ENCODE results near the gene SEC24D. TPM values are rescaled to one million over a fixed set of nuclear protein-coding genes. Genes with fewer than 3 reads are reported as not detected.
A peak's percentile ranks its signal among the peaks of the same experiment; 100 is the strongest.

SEC24D gene
- polyA plus RNA-seq, 4 donors: 28.1 to 57.9 (median 46.5) TPM

DNA sequence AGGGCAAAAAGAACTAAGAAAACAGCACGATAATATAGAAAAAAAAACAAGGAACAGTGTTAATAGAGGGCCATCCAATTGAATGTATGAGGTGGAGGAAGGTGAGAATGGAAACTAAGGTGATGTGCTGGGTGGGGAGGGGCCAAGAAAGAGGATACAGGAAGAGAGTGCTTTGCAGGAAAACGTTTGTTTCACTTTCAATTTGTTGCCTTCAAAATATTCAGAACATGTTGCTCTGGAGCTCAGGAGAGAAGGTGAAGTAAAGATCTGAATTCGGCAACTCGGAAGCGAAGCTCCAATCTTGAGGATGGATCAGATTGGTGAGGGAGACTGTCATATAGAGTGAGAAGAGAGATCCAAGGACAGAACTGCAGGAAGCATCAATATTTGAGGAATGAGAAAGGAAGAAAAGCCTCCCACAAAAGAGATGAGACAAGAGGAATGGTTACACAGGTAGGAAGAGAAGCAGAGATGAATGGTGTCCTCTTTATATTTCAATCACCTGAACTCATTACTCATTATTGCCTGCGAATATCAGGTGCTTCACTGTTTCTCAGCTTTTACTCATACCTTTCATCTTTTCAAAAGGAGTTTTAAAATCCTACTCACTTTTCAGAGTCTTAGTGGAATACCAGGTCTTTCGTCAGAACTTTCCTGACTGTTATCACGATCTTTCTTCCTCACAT, 14.7 kb upstream of the SEC24D start:
- peak overlapping the region in 2 of 3 donors; percentile 48 to 67 for H3K4me3 ChIP-seq (ENCODE audit: low read depth in 1 of 3, low read length in 3 of 3)
- H3K27me3 ChIP-seq (ENCODE audit: control insufficient read depth in 3 of 3, insufficient read depth in 3 of 3, low read length in 3 of 3): no peaks in the 10 kb centered on the region
- WGBS, 3 donors: 5 to 30% (median 17%) methylated on average over 8 of the region's 8 CpGs
- peak overlapping the region; percentile 49 to 76 (median 73) for H3K27ac ChIP-seq (ENCODE audit: low read depth in 1 of 3, low read length in 2 of 3)
- no peaks in the 10 kb centered on the region for H3K4me1 ChIP-seq (ENCODE audit: control insufficient read depth in 3 of 3, insufficient read depth in 2 of 3, low read depth in 1 of 3, low read length in 2 of 3)
- no peaks in the 10 kb centered on the region for H3K9me3 ChIP-seq (ENCODE audit: control insufficient read depth in 2 of 2, insufficient read depth in 1 of 2, low read depth in 1 of 2, low read length in 1 of 2)
- FAIRE-seq (no peak), DNase-seq (peak; percentile 60 to 80)
- H3K36me3 ChIP-seq (ENCODE audit: control insufficient read depth in 3 of 3, insufficient read depth in 2 of 3, low read depth in 1 of 3, low read length in 3 of 3): no peaks in the 10 kb centered on the region

DNA sequence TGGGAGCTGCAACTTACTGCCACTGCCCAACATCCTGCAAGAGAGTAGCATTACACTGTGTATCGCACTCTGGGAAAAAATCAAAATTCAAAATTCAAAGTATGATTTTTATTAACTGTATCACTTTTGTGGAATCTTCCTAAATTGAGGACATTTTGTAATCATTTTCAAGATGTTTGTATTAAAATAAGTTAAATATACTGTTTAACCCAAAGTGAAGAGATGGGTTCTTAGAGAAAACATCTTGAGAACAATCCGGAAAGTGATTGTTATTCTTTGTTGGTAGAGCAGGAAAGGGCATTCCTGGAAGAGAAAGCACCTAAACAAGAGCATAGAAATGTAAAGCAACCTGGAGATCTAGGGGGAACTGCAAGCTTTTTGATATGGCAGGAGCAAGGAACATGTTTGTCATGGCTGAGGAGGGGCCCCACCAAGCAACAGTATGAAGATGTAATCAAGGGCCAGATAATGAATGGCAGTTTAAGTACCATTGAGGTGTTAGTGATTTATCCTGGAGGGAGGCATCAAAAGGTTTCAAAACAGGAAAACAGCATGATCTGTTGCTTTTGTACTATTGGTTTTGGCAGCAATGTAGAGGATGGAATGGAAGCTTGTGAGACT, 14.1 kb upstream of the SEC24D start:
- FAIRE-seq: no peak
- 96 to 99% (median 98%) methylated on average over 2 of the region's 2 CpGs for WGBS, 3 donors
- no peaks in the 10 kb centered on the region for H3K36me3 ChIP-seq (ENCODE audit: control insufficient read depth in 3 of 3, insufficient read depth in 2 of 3, low read depth in 1 of 3, low read length in 3 of 3)
- H3K4me1 ChIP-seq (ENCODE audit: control insufficient read depth in 3 of 3, insufficient read depth in 2 of 3, low read depth in 1 of 3, low read length in 2 of 3): no peaks in the 10 kb centered on the region
- H3K9me3 ChIP-seq (ENCODE audit: control insufficient read depth in 2 of 2, insufficient read depth in 1 of 2, low read depth in 1 of 2, low read length in 1 of 2): no peaks in the 10 kb centered on the region
- no peaks in the 10 kb centered on the region for H3K27me3 ChIP-seq (ENCODE audit: control insufficient read depth in 3 of 3, insufficient read depth in 3 of 3, low read length in 3 of 3)
- peak overlapping the region in 1 of 3 donors; percentile 67 for H3K4me3 ChIP-seq (ENCODE audit: low read depth in 1 of 3, low read length in 3 of 3)
- no peak overlapping the region for H3K27ac ChIP-seq (ENCODE audit: low read depth in 1 of 3, low read length in 2 of 3)
- no peak for DNase-seq

DNA sequence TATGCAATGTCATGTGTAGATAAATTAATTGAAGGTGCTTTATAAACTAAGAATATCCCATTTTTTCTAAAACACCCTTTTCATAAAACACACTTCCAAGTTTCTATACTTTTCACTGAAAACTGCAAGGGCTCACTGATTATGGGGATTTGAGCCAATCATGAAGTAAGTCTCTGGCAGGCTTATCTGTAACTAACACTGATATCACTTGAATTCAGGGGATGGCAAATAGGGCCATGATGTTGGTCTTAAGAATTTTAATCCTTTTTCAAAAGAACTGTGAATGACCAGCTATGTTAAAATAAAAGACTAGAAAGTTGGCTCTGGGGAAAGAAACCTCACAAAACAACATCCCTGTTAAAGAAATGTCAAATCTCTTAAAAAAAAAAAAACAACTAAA, 13.0 kb upstream of the SEC24D start:
- no peaks in the 10 kb centered on the region for H3K4me1 ChIP-seq (ENCODE audit: control insufficient read depth in 3 of 3, insufficient read depth in 2 of 3, low read depth in 1 of 3, low read length in 2 of 3)
- no peak for DNase-seq

DNA sequence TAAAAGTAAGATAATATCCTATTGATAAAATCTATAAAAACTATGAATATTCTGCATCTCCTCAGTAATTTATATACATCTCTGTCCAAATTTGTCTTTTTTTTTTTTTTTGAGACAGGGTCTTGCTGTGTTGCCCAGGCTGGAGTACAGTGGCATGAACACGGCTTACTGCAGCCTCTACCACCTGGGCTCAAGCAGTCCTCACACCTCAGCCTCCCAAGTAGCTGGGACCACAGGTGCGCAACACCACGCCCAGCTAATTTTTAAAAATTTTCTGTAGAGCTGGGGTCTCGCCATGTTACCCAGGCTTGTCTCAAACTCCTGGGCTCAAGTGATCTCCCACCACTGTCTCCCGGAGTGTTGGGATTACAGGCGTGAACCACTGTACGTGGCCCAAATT, 12.3 kb upstream of the SEC24D start:
- Histone ChIP-seq H3K27ac (ENCODE audit: low read depth in 1 of 3, low read length in 2 of 3) (no peak overlapping the region), H3K4me3 (ENCODE audit: low read depth in 1 of 3, low read length in 3 of 3) (no peak overlapping the region), H3K36me3 (ENCODE audit: control insufficient read depth in 3 of 3, insufficient read depth in 2 of 3, low read depth in 1 of 3, low read length in 3 of 3) (no peaks in the 10 kb centered on the region), H3K4me1 (ENCODE audit: control insufficient read depth in 3 of 3, insufficient read depth in 2 of 3, low read depth in 1 of 3, low read length in 2 of 3) (no peaks in the 10 kb centered on the region), H3K9me3 (ENCODE audit: control insufficient read depth in 2 of 2, insufficient read depth in 1 of 2, low read depth in 1 of 2, low read length in 1 of 2) (no peaks in the 10 kb centered on the region), H3K27me3 (ENCODE audit: control insufficient read depth in 3 of 3, insufficient read depth in 3 of 3, low read length in 3 of 3) (no peaks in the 10 kb centered on the region)
- WGBS, 3 donors: 93 to 98% (median 97%) methylated on average over 7 of the region's 7 CpGs
- FAIRE-seq (no peak), DNase-seq (no peak)

More for the DNA sequence above, 13.0 kb upstream of the SEC24D start:
- Histone ChIP-seq H3K9me3 (ENCODE audit: control insufficient read depth in 2 of 2, insufficient read depth in 1 of 2, low read depth in 1 of 2, low read length in 1 of 2) (no peaks in the 10 kb centered on the region), H3K27me3 (ENCODE audit: control insufficient read depth in 3 of 3, insufficient read depth in 3 of 3, low read length in 3 of 3) (no peaks in the 10 kb centered on the region), H3K4me3 (ENCODE audit: low read depth in 1 of 3, low read length in 3 of 3) (no peak overlapping the region), H3K27ac (ENCODE audit: low read depth in 1 of 3, low read length in 2 of 3) (no peak overlapping the region), H3K36me3 (ENCODE audit: control insufficient read depth in 3 of 3, insufficient read depth in 2 of 3, low read depth in 1 of 3, low read length in 3 of 3) (no peaks in the 10 kb centered on the region)
- peak; percentile 10 for FAIRE-seq

DNA sequence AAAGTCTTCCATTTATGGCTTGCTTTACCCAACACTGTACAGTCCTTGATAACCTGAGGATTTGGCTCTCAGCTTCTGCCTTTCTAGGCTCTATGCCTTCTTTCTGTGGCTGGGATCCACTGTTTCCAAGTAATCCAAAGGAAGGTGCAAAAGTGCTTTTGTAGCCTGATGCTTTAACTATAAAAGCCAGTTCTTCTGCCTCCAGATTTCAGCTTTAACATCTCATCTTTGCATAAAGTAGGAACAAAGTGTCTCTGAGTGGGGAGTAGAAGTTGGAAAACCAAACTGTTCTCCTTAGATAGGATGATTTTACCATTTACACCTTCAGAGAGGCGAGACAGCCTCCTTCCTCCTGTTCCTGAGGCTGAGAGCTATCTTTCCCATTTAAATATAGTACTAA, 11.1 kb upstream of the SEC24D start:
- 63 to 83% (median 68%) methylated on average over 1 of the region's 1 CpG for WGBS, 3 donors
- FAIRE-seq (no peak), DNase-seq (no peak)
- Histone ChIP-seq H3K9me3 (ENCODE audit: control insufficient read depth in 2 of 2, insufficient read depth in 1 of 2, low read depth in 1 of 2, low read length in 1 of 2) (no peaks in the 10 kb centered on the region), H3K36me3 (ENCODE audit: control insufficient read depth in 3 of 3, insufficient read depth in 2 of 3, low read depth in 1 of 3, low read length in 3 of 3) (no peaks in the 10 kb centered on the region), H3K4me1 (ENCODE audit: control insufficient read depth in 3 of 3, insufficient read depth in 2 of 3, low read depth in 1 of 3, low read length in 2 of 3) (no peaks in the 10 kb centered on the region), H3K27ac (ENCODE audit: low read depth in 1 of 3, low read length in 2 of 3) (no peak overlapping the region), H3K27me3 (ENCODE audit: control insufficient read depth in 3 of 3, insufficient read depth in 3 of 3, low read length in 3 of 3) (no peaks in the 10 kb centered on the region), H3K4me3 (ENCODE audit: low read depth in 1 of 3, low read length in 3 of 3) (no peak overlapping the region)

DNA sequence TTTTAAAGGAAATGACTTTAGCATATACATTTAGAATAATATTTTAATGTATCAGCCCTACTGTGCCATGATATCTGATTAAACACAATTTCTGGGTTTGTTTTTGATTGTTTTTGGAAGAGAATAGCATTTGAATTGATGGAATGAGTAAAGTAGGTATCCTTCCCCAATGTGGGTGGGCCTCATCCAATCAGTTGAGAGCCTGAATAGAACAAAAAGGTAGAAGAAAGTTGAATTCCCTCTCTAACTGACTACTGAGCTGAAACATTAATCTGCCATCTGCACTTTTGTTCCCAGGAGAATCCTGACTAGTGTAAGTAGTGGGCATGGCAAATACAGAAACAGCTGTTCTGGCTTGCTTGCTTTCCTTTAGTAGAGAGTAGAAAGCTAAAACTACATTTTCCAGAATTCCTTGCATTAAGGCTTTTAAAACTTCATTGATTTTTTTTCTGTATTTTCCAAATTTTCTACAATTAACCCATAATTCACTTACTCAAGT, 9.7 kb upstream of the SEC24D start:
- H3K4me1 ChIP-seq (ENCODE audit: control insufficient read depth in 3 of 3, insufficient read depth in 2 of 3, low read depth in 1 of 3, low read length in 2 of 3): no peaks in the 10 kb centered on the region
- DNase-seq: no peak
- H3K9me3 ChIP-seq (ENCODE audit: control insufficient read depth in 2 of 2, insufficient read depth in 1 of 2, low read depth in 1 of 2, low read length in 1 of 2): no peaks in the 10 kb centered on the region
- no peaks in the 10 kb centered on the region for H3K36me3 ChIP-seq (ENCODE audit: control insufficient read depth in 3 of 3, insufficient read depth in 2 of 3, low read depth in 1 of 3, low read length in 3 of 3)
- FAIRE-seq: no peak
- H3K4me3 ChIP-seq (ENCODE audit: low read depth in 1 of 3, low read length in 3 of 3): no peak overlapping the region
- no peak overlapping the region for H3K27ac ChIP-seq (ENCODE audit: low read depth in 1 of 3, low read length in 2 of 3)
- no peaks in the 10 kb centered on the region for H3K27me3 ChIP-seq (ENCODE audit: control insufficient read depth in 3 of 3, insufficient read depth in 3 of 3, low read length in 3 of 3)

DNA sequence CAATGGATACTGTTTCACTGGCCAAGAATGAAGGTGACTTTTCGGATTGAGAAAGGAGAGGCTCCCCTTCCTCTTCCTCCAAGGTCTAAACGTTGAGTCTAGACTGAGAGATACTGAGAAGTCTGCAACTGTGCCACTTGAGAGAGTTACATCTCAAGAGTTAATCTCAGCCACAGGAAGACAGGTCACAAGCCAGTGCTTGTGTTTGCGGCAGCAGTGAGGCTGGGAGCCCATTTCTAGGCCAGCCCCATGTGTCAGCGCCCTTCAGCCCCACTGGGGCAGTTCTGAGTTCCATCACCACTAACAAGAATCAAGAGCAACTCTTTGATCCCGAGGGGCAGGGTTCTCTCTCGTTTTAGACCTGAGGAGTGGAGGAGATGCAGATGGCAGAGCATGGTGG, 7.3 kb upstream of the SEC24D start:
- FAIRE-seq: no peak
- Histone ChIP-seq H3K36me3 (ENCODE audit: control insufficient read depth in 3 of 3, insufficient read depth in 2 of 3, low read depth in 1 of 3, low read length in 3 of 3) (no peaks in the 10 kb centered on the region), H3K4me3 (ENCODE audit: low read depth in 1 of 3, low read length in 3 of 3) (no peak overlapping the region), H3K27ac (ENCODE audit: low read depth in 1 of 3, low read length in 2 of 3) (no peak overlapping the region), H3K4me1 (ENCODE audit: control insufficient read depth in 3 of 3, insufficient read depth in 2 of 3, low read depth in 1 of 3, low read length in 2 of 3) (no peaks in the 10 kb centered on the region), H3K27me3 (ENCODE audit: control insufficient read depth in 3 of 3, insufficient read depth in 3 of 3, low read length in 3 of 3) (no peaks in the 10 kb centered on the region), H3K9me3 (ENCODE audit: control insufficient read depth in 2 of 2, insufficient read depth in 1 of 2, low read depth in 1 of 2, low read length in 1 of 2) (no peaks in the 10 kb centered on the region)
- 68 to 73% (median 72%) methylated on average over 6 of the region's 6 CpGs for WGBS, 3 donors
- DNase-seq: no peak

DNA sequence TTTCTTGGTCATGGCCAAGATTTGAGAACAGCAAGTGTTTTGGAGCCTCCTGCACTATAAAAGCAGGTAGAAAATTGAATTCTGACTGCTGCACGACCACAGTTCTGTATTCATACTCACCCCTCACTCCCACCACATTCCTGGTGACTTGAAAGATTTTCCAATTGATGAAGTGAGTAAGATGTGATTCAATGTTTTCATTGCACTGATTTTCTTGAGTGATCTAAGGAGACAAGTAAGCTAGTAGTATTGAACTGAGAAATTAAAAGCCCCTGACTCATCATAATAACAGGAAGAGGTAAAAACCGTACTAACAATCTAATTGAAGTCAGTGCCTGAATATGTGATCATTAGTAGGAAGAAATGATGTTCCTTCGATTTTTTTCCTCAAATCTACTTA, 6.1 kb upstream of the SEC24D start:
- 48 to 83% (median 72%) methylated on average over 3 of the region's 3 CpGs for WGBS, 3 donors
- DNase-seq: no peak
- no peak for FAIRE-seq
- Histone ChIP-seq H3K36me3 (ENCODE audit: control insufficient read depth in 3 of 3, insufficient read depth in 2 of 3, low read depth in 1 of 3, low read length in 3 of 3) (no peaks in the 10 kb centered on the region), H3K4me3 (ENCODE audit: low read depth in 1 of 3, low read length in 3 of 3) (no peak overlapping the region), H3K27ac (ENCODE audit: low read depth in 1 of 3, low read length in 2 of 3) (no peak overlapping the region), H3K27me3 (ENCODE audit: control insufficient read depth in 3 of 3, insufficient read depth in 3 of 3, low read length in 3 of 3) (no peaks in the 10 kb centered on the region), H3K4me1 (ENCODE audit: control insufficient read depth in 3 of 3, insufficient read depth in 2 of 3, low read depth in 1 of 3, low read length in 2 of 3) (peaks cover 0 to under 1% (median 0%) of the 10 kb centered on the region in 3 donors), H3K9me3 (ENCODE audit: control insufficient read depth in 2 of 2, insufficient read depth in 1 of 2, low read depth in 1 of 2, low read length in 1 of 2) (no peaks in the 10 kb centered on the region)
